Measurements from ENCODE around the gene MALAT1.
A peak's percentile ranks its signal among the peaks of the same experiment; 100 is the strongest.
"Not testable (repeated sequence)": the region's sequence is repeated elsewhere in the genome, so short reads cannot be mapped to it uniquely, and the experiment has no call there.

MALAT1 gene

GRCh38 chr11:65522718-65523630 lies 24.1 kb downstream of the MALAT1 start:
- not testable (repeated sequence) for DNase-seq

GRCh38 chr11:65523631-65523968 lies 24.8 kb downstream of the MALAT1 start:
- not testable (repeated sequence) for DNase-seq

GRCh38 chr11:65524014-65524740 lies 25.3 kb downstream of the MALAT1 start:
- no peak for DNase-seq

GRCh38 chr11:65524741-65525545 lies 26.1 kb downstream of the MALAT1 start, which contains the start of gene SCYL1:
TSS of gene SCYL1 (plus strand) at chr11:65525083. CDS start at chr11:65525154, 71 bp downstream.
- peak; percentile 93 for DNase-seq

GRCh38 chr11:65525546-65526480 lies 27.0 kb downstream of the MALAT1 start:
- DNase-seq = no peak

- no peak for DNase-seq
Observed at GRCh38 chr11:65526744-65527143, 27.9 kb downstream of the MALAT1 start.

GRCh38 chr11:65528819-65529350 lies 30.0 kb downstream of the MALAT1 start:
- no peak for DNase-seq

GRCh38 chr11:65529475-65530156 lies 30.8 kb downstream of the MALAT1 start:
- no peak for DNase-seq

- peak; percentile 16 for DNase-seq
Observed at GRCh38 chr11:65530157-65530496, 31.3 kb downstream of the MALAT1 start.

GRCh38 chr11:65532388-65533064 lies 33.7 kb downstream of the MALAT1 start:
- DNase-seq = no peak

- no peak for DNase-seq
Observed at GRCh38 chr11:65535102-65535501, 36.3 kb downstream of the MALAT1 start.

- peak; percentile 54 for DNase-seq
Observed at GRCh38 chr11:65536412-65537295, 37.8 kb downstream of the MALAT1 start.

GRCh38 chr11:65537296-65537597 lies 38.4 kb downstream of the MALAT1 start:
- no peak for DNase-seq

- DNase-seq = peak; percentile 24
Observed at GRCh38 chr11:65537620-65538231, 38.9 kb downstream of the MALAT1 start.

GRCh38 chr11:65538232-65538914 lies 39.5 kb downstream of the MALAT1 start:
- DNase-seq = no peak

- DNase-seq = no peak
Observed at GRCh38 chr11:65538915-65539743, 40.3 kb downstream of the MALAT1 start.

- no peak for DNase-seq
Observed at GRCh38 chr11:65539744-65540289, 41.0 kb downstream of the MALAT1 start.

Data from NCI-H82 (cell line).